Neuronal stem cell (in vitro differentiated cells): ENCODE data around the gene KCNQ1.

Experiments
- DNase-seq: peaks from one replicate; pipeline ENCODE4 v3.0.0-alpha.2; 2013; ENCODE audit warnings: low spot score
- H2AFZ ChIP-seq: one replicate; pipeline ENCODE4 v1.6.1; 2013; ENCODE audit warnings: mild to moderate bottlenecking, low read length, inconsistent platforms
- H2AK5ac ChIP-seq: 2 replicates; pipeline ENCODE4 v1.6.1; 2013; ENCODE audit warnings: low read depth, mild to moderate bottlenecking, inconsistent platforms, low read length, moderate library complexity, mixed read lengths
- H2BK120ac ChIP-seq: 2 replicates; pipeline ENCODE4 v1.6.1; 2013; ENCODE audit warnings: low read depth, mild to moderate bottlenecking, inconsistent platforms, low read length, moderate library complexity, mixed read lengths
- H2BK12ac ChIP-seq: one replicate; pipeline ENCODE4 v1.6.1; 2013; ENCODE audit warnings: low read length, inconsistent platforms
- H2BK15ac ChIP-seq: 2 replicates; pipeline ENCODE4 v1.6.1; 2013; ENCODE audit warnings: mild to moderate bottlenecking, low read length, inconsistent platforms, mixed read lengths
- H2BK5ac ChIP-seq: one replicate; pipeline ENCODE4 v1.6.1; 2013; ENCODE audit warnings: inconsistent platforms, mild to moderate bottlenecking, low read length, moderate library complexity
- H3K14ac ChIP-seq: one replicate; pipeline ENCODE4 v1.6.1; 2013; ENCODE audit warnings: low read length, inconsistent platforms
- H3K18ac ChIP-seq: 2 replicates; pipeline ENCODE4 v1.6.1; 2013; ENCODE audit warnings: low read length, inconsistent platforms
- H3K23ac ChIP-seq: 2 replicates; pipeline ENCODE4 v1.6.1; 2013; ENCODE audit warnings: low read depth, mild to moderate bottlenecking, mixed read lengths, low read length, inconsistent platforms; ENCODE audit not compliant: poor library complexity
- H3K27ac ChIP-seq: replicated peaks from 3 replicates; pipeline ENCODE4 v1.5.1; 2013; ENCODE audit warnings: low read length, inconsistent platforms
- H3K27me3 ChIP-seq, 3 experiments: 2 replicates each; pipeline ENCODE4 v1.6.1; 2013; ENCODE audit warnings: low read length in 3 of 3, mild to moderate bottlenecking in 2 of 3, inconsistent platforms in 1 of 3, low read depth in 1 of 3, mixed read lengths in 1 of 3, moderate library complexity in 1 of 3; ENCODE audit not compliant: control insufficient read depth in 3 of 3, insufficient read depth in 3 of 3
- H3K36me3 ChIP-seq, 2 donors: replicated peaks in 1 of 2; 2 replicates each; pipeline ENCODE4 v1.6.1; 2013; ENCODE audit warnings: low read length in 2 of 2; ENCODE audit not compliant: control insufficient read depth in 2 of 2, insufficient read depth in 2 of 2
- H3K4ac ChIP-seq: 2 replicates; pipeline ENCODE4 v1.6.1; 2013; ENCODE audit warnings: inconsistent platforms, mild to moderate bottlenecking, low read length, moderate library complexity
- H3K4me1 ChIP-seq, 2 donors: 1 replicate in 1 of 2; 2 replicates in 1 of 2; pipeline ENCODE4 v1.6.1; 2013; ENCODE audit warnings: low read length in 2 of 2, low read depth in 1 of 2; ENCODE audit not compliant: control insufficient read depth in 2 of 2, insufficient read depth in 1 of 2
- H3K4me2 ChIP-seq: one replicate; pipeline ENCODE4 v1.6.1; 2013; ENCODE audit warnings: mild to moderate bottlenecking, low read length, inconsistent platforms; ENCODE audit not compliant: insufficient read depth, poor library complexity, severe bottlenecking
- H3K4me3 ChIP-seq, 2 donors: 2 replicates each; pipeline ENCODE4 v1.5.1; 2013; ENCODE audit warnings: low read length in 2 of 2, mild to moderate bottlenecking in 2 of 2, inconsistent platforms in 1 of 2, moderate library complexity in 1 of 2
- H3K79me1 ChIP-seq: one replicate; pipeline ENCODE4 v1.6.1; 2013; ENCODE audit warnings: low read depth, mild to moderate bottlenecking, inconsistent platforms, low read length, moderate library complexity
- H3K9ac ChIP-seq: one replicate; pipeline ENCODE4 v1.6.1; 2013; ENCODE audit warnings: mild to moderate bottlenecking, low read depth, low read length, inconsistent platforms; ENCODE audit not compliant: poor library complexity
- H3K9me3 ChIP-seq, 2 donors: replicated peaks in 1 of 2; 2 replicates each; pipeline versions ENCODE3 to v1.6.1; 2013; ENCODE audit warnings: low read length in 2 of 2, mild to moderate bottlenecking in 2 of 2, inconsistent platforms in 1 of 2, low read depth in 1 of 2, mixed read lengths in 1 of 2, moderate library complexity in 1 of 2; ENCODE audit not compliant: control insufficient read depth in 2 of 2, insufficient read depth in 1 of 2
- H4K8ac ChIP-seq: one replicate; pipeline ENCODE4 v1.6.1; 2013; ENCODE audit warnings: low read depth, mild to moderate bottlenecking, inconsistent platforms, low read length, moderate library complexity
- H4K91ac ChIP-seq: one replicate; pipeline ENCODE4 v1.6.1; 2013; ENCODE audit warnings: low read length, low read depth, mild to moderate bottlenecking, inconsistent platforms; ENCODE audit not compliant: poor library complexity
- WGBS, 2 donors: extraction: QIAGEN DNeasy Blood & Tissue Kit; methylation state at CpG; one replicate each; pipeline ENCODE4 v1.1.7; 2013; ENCODE audit warnings: missing lambda C conversion rate in 2 of 2, mixed read lengths in 1 of 2; ENCODE audit not compliant: insufficient read length in 2 of 2, insufficient replicate concordance in 1 of 2; ENCODE audit errors: extremely low coverage in 2 of 2; 5-methylcytosine and 5-hydroxymethylcytosine counted together

Gene KCNQ1

DNA sequence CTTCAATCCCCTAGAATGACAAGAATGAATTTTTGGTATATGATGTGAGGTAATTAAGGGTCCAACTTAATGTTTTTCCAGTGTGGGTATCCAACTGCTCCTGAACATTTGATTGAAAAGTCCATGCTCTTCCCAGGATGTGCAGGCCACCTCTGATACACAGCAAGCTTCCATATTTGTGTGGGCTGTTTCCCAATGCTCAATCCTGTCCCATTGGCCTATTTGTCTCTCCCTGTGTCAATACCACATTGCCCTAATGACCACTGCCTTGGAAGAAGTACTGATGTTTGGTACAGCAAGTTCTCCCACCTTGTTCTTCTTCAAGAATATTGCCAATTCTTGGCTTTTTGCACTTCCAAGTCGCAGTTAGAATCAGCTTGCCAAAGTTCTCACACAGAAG, 212.1 kb downstream of the KCNQ1 start:
- no CpG with 5 or more reads among the region's 1 CpG for WGBS, 2 donors

DNA sequence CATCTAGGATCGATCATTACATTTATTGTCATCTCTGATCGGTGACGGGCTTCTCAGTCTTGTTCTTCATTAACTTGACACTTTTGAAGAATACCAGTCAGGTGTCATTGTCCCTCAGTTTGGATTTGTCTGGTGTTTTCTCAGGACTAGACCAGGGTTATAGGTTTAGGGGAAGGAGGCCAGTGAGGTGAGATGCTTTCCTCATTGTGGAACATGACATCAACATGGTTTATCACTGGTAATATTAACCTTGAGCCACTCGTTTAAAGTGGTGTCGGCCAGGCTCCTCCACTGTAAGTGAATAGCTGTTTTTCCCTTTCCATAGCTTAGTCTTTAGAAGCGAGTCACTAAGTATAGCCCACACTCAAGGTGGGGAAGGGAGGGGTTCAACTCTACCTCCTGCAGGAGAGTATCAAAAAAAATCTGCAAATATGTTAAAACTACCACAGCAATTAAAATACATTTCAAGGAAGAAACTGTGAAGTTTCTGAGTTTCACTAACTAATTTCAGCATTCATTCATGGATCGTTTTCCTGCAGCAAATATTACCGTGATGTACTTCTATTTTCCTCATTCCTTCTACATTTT, 213.0 kb downstream of the KCNQ1 start:
- Histone ChIP-seq H2AFZ (no peak overlapping the region), H3K36me3 (no peaks in the 10 kb centered on the region), H2BK15ac (no peak overlapping the region), H3K27me3 (no peaks in the 10 kb centered on the region), H3K18ac (no peak overlapping the region), H4K91ac (no peak overlapping the region), H3K4me3 (no peak overlapping the region), H3K9ac (no peak overlapping the region), H3K79me1 (no peaks in the 10 kb centered on the region), H3K14ac (no peak overlapping the region), H2BK5ac (no peak overlapping the region), H2BK120ac (no peak overlapping the region), H2AK5ac (no peak overlapping the region), H3K9me3 (peaks cover 26 to 43% of the 10 kb centered on the region in 2 donors), H3K4me1 (no peaks in the 10 kb centered on the region), H3K4me2 (no peak overlapping the region), H2BK12ac (no peak overlapping the region), H4K8ac (no peak overlapping the region), H3K27ac (no peak overlapping the region), H3K4ac (no peak overlapping the region), H3K23ac (no peak overlapping the region)
- WGBS, 2 donors = no CpG with 5 or more reads among the region's 8 CpGs
- DNase-seq = no peak

More for the DNA sequence above, 212.1 kb downstream of the KCNQ1 start:
- H4K8ac ChIP-seq = no peak overlapping the region
- no peaks in the 10 kb centered on the region for H3K79me1 ChIP-seq
- no peak for DNase-seq
- H3K4me2 ChIP-seq = no peak overlapping the region
- no peak overlapping the region for H2BK120ac ChIP-seq
- no peak overlapping the region for H2AFZ ChIP-seq
- no peak overlapping the region for H3K18ac ChIP-seq
- H2BK5ac ChIP-seq = no peak overlapping the region
- no peak overlapping the region for H3K23ac ChIP-seq
- no peak overlapping the region for H3K14ac ChIP-seq
- H2AK5ac ChIP-seq = no peak overlapping the region
- H3K9ac ChIP-seq = no peak overlapping the region
- H3K36me3 ChIP-seq = no peaks in the 10 kb centered on the region
- H2BK15ac ChIP-seq = no peak overlapping the region
- no peak overlapping the region for H3K4ac ChIP-seq
- no peak overlapping the region for H3K27ac ChIP-seq
- peaks cover 25 to 44% of the 10 kb centered on the region in 2 donors for H3K9me3 ChIP-seq
- no peak overlapping the region for H4K91ac ChIP-seq
- H2BK12ac ChIP-seq = no peak overlapping the region
- H3K4me1 ChIP-seq = no peaks in the 10 kb centered on the region
- H3K4me3 ChIP-seq = no peak overlapping the region
- no peaks in the 10 kb centered on the region for H3K27me3 ChIP-seq

- Histone ChIP-seq H3K4me3 (no peak overlapping the region), H3K23ac (no peak overlapping the region)
These were observed 215.6 kb downstream of the KCNQ1 start for GRCh38 chr11:2660357-2660939.

GRCh38 chr11:2661173-2662023, 216.6 kb downstream of the KCNQ1 start:
- no peaks in the 10 kb centered on the region for H3K4me1 ChIP-seq
- H2BK12ac ChIP-seq = no peak overlapping the region
- peaks cover 2 to 4% of the 10 kb centered on the region in 2 donors for H3K36me3 ChIP-seq
- DNase-seq = no peak
- H3K14ac ChIP-seq = no peak overlapping the region
- no peak overlapping the region for H3K4me3 ChIP-seq
- H2BK5ac ChIP-seq = no peak overlapping the region
- H3K9me3 ChIP-seq = peaks cover 20 to 36% of the 10 kb centered on the region in 2 donors
- no peak overlapping the region for H2AFZ ChIP-seq
- H3K27ac ChIP-seq = no peak overlapping the region
- no peak overlapping the region for H4K91ac ChIP-seq
- no peak overlapping the region for H4K8ac ChIP-seq
- no CpG with 5 or more reads among the region's 4 CpGs for WGBS, 2 donors
- no peak overlapping the region for H2AK5ac ChIP-seq
- no peak overlapping the region for H2BK15ac ChIP-seq
- peak overlapping the region; percentile 60 for H3K23ac ChIP-seq
- no peak overlapping the region for H3K4ac ChIP-seq
- no peak overlapping the region for H2BK120ac ChIP-seq
- no peak overlapping the region for H3K4me2 ChIP-seq
- no peak overlapping the region for H3K18ac ChIP-seq
- no peaks in the 10 kb centered on the region for H3K27me3 ChIP-seq
- no peaks in the 10 kb centered on the region for H3K79me1 ChIP-seq
- H3K9ac ChIP-seq = no peak overlapping the region

More at GRCh38 chr11:2660357-2660939, 215.6 kb downstream of the KCNQ1 start:
- no peak overlapping the region for H4K8ac ChIP-seq
- H3K36me3 ChIP-seq = peaks cover 2 to 4% of the 10 kb centered on the region in 2 donors
- H4K91ac ChIP-seq = no peak overlapping the region
- no peak overlapping the region for H3K18ac ChIP-seq
- no peak overlapping the region for H2BK5ac ChIP-seq
- H3K27ac ChIP-seq = no peak overlapping the region
- no peak overlapping the region for H3K9ac ChIP-seq
- H3K9me3 ChIP-seq = peaks cover 20 to 36% of the 10 kb centered on the region in 2 donors
- H3K4me2 ChIP-seq = no peak overlapping the region
- H3K4me1 ChIP-seq = no peaks in the 10 kb centered on the region
- H2BK15ac ChIP-seq = no peak overlapping the region
- no peak overlapping the region for H2BK12ac ChIP-seq
- H2AFZ ChIP-seq = no peak overlapping the region
- no peak overlapping the region for H2BK120ac ChIP-seq
- no peak overlapping the region for H3K4ac ChIP-seq
- H3K79me1 ChIP-seq = no peaks in the 10 kb centered on the region
- WGBS, 2 donors = no CpG with 5 or more reads among the region's 2 CpGs
- DNase-seq = no peak
- no peaks in the 10 kb centered on the region for H3K27me3 ChIP-seq
- H3K14ac ChIP-seq = no peak overlapping the region
- H2AK5ac ChIP-seq = no peak overlapping the region
